Keratinocyte (primary cell): Measurements from ENCODE around the gene PRLH. TPM values are rescaled to one million over a fixed set of nuclear protein-coding genes. Genes with fewer than 3 reads are reported as not detected.
"Not testable (repeated sequence)": the region's sequence is repeated elsewhere in the genome, so short reads cannot be mapped to it uniquely, and the experiment has no call there.

Experiments used
- DNase-seq: peaks from one replicate; pipeline ENCODE4 v3.0.0-alpha.2; 2011; ENCODE audit warnings: low read depth, missing footprints, low spot score
- FAIRE-seq: peaks from 2 replicates; lab custom pipeline; 2011; peaks lifted over from hg19 to GRCh38; lab: Jason Lieb, UNC
- H2AFZ ChIP-seq: 2 replicates; pipeline ENCODE4 v1.6.0; 2012; ENCODE audit warnings: low read length, control low read depth, inconsistent platforms; ENCODE audit not compliant: control insufficient read depth
- H3K27ac ChIP-seq: 2 replicates; pipeline ENCODE4 v1.5.1; 2011; ENCODE audit warnings: low read length; ENCODE audit not compliant: control insufficient read depth, insufficient read depth
- H3K27me3 ChIP-seq: 3 replicates; pipeline ENCODE4 v1.6.0; 2011; ENCODE audit warnings: low read length; ENCODE audit not compliant: control insufficient read depth, insufficient read depth; ENCODE audit errors: extremely low read depth
- H3K36me3 ChIP-seq, 2 experiments: 2 replicates in 1 of 2; 3 replicates in 1 of 2; pipeline ENCODE4 v1.5.1; 2011; ENCODE audit warnings: low read length in 2 of 2, mild to moderate bottlenecking in 1 of 2; ENCODE audit not compliant: control insufficient read depth in 2 of 2, insufficient read depth in 2 of 2; ENCODE audit errors: extremely low read depth in 1 of 2
- H3K4me1 ChIP-seq: 3 replicates; pipeline ENCODE4 v1.5.1; 2011; ENCODE audit warnings: low read length; ENCODE audit not compliant: control insufficient read depth, insufficient read depth; ENCODE audit errors: extremely low read depth
- H3K4me2 ChIP-seq: 3 replicates; pipeline ENCODE4 v1.6.0; 2011; ENCODE audit warnings: low read depth, low read length; ENCODE audit not compliant: control insufficient read depth, insufficient read depth; ENCODE audit errors: extremely low read depth
- H3K4me3 ChIP-seq, 3 experiments: fragments of 200-600 bp in 1 of 3; sonication (generic) in 1 of 3; 2 replicates in 2 of 3; 3 replicates in 1 of 3; pipeline ENCODE4 v1.5.1; 2011 to 2016; ENCODE audit warnings: low read length in 3 of 3, mild to moderate bottlenecking in 3 of 3, control low read depth in 2 of 3, inconsistent platforms in 1 of 3, low read depth in 1 of 3, mixed read lengths in 1 of 3, mixed run types in 1 of 3, moderate library complexity in 1 of 3; ENCODE audit not compliant: control insufficient read depth in 2 of 3, insufficient read depth in 2 of 3; ENCODE audit errors: extremely low read depth in 1 of 3
- H3K79me2 ChIP-seq: 2 replicates; pipeline ENCODE4 v1.6.0; 2012; ENCODE audit warnings: low read length; ENCODE audit not compliant: control insufficient read depth, insufficient read depth
- H3K9ac ChIP-seq: 3 replicates; pipeline ENCODE4 v1.6.0; 2011; ENCODE audit warnings: low read length; ENCODE audit not compliant: control insufficient read depth, insufficient read depth; ENCODE audit errors: extremely low read depth
- H3K9me1 ChIP-seq: 3 replicates; pipeline ENCODE4 v1.6.0; 2011; ENCODE audit warnings: low read length; ENCODE audit not compliant: control insufficient read depth, insufficient read depth; ENCODE audit errors: extremely low read depth
- H3K9me3 ChIP-seq: 2 replicates; pipeline ENCODE4 v1.5.1; 2012; ENCODE audit warnings: low read depth, low read length; ENCODE audit not compliant: control insufficient read depth
- H4K20me1 ChIP-seq: 3 replicates; pipeline ENCODE4 v1.6.0; 2011; ENCODE audit warnings: low read length; ENCODE audit not compliant: control insufficient read depth, insufficient read depth; ENCODE audit errors: extremely low read depth
- EZH2 ChIP-seq: IDR thresholded peaks from one replicate; pipeline ENCODE4 v1.6.1; 2012; ENCODE audit warnings: inconsistent platforms, mild to moderate bottlenecking, low read length, moderate library complexity
- dilution Hi-C: fragments of 300-500 bp; cut with MboI; formaldehyde crosslinking; loops from one replicate; pipeline ENCODE4 v1.7.0; 2020; ENCODE audit warnings: low sequenced_read_pairs; ENCODE audit not compliant: extremely low pct_ligation_motif_present
- polyA plus RNA-seq, 5 experiments: library from polyadenylated mRNA; depleted of rRNA in 3 of 5; stranded (reverse) in 3 of 5; stranded (forward) in 1 of 5; unstranded in 1 of 5; fragments of >200 nt; gene quantifications; 1 replicate in 1 of 5; 2 replicates in 3 of 5; 3 replicates in 1 of 5; pipeline versions ENCODE4 v1.2.1 to v1.2.3, GENCODE V29; 2011 to 2012; ENCODE audit warnings: missing spikeins in 2 of 5, low read depth in 1 of 5, low replicate concordance in 1 of 5
- TF ChIP-seq, protein P1 (sequence below), 3 experiments: IDR thresholded peaks in 1 of 3; conservative IDR thresholded peaks in 1 of 3; optimal IDR thresholded peaks in 1 of 3; 2 replicates in 2 of 3; 3 replicates in 1 of 3; pipeline versions ENCODE3 to v1.5.1; 2011; ENCODE audit warnings: low read length in 3 of 3, mild to moderate bottlenecking in 3 of 3, moderate library complexity in 2 of 3, control low read depth in 1 of 3, inconsistent platforms in 1 of 3; ENCODE audit not compliant: insufficient read depth in 2 of 3; ENCODE audit errors: extremely low read depth in 1 of 3

The PRLH gene
- polyA plus RNA-seq, 1 donor (not counting 4 experiments of a cell fraction or from before 2014, with no cell fraction given) = not detected

GRCh38 chr2:237593596-237594320, 27.4 kb downstream of the PRLH start:
- no peak for FAIRE-seq
- Histone ChIP-seq H3K9me1 (no peaks in the 10 kb centered on the region), H3K4me3 (no peak overlapping the region), H3K9me3 (no peaks in the 10 kb centered on the region), H3K79me2 (no peaks in the 10 kb centered on the region), H3K9ac (no peak overlapping the region), H2AFZ (no peak overlapping the region), H3K36me3 (no peaks in the 10 kb centered on the region), H3K27ac (no peak overlapping the region), H3K27me3 (no peaks in the 10 kb centered on the region), H3K4me2 (no peak overlapping the region), H3K4me1 (peaks cover 19% of the 10 kb centered on the region), H4K20me1 (no peaks in the 10 kb centered on the region)
- TF ChIP-seq, protein P1, sequence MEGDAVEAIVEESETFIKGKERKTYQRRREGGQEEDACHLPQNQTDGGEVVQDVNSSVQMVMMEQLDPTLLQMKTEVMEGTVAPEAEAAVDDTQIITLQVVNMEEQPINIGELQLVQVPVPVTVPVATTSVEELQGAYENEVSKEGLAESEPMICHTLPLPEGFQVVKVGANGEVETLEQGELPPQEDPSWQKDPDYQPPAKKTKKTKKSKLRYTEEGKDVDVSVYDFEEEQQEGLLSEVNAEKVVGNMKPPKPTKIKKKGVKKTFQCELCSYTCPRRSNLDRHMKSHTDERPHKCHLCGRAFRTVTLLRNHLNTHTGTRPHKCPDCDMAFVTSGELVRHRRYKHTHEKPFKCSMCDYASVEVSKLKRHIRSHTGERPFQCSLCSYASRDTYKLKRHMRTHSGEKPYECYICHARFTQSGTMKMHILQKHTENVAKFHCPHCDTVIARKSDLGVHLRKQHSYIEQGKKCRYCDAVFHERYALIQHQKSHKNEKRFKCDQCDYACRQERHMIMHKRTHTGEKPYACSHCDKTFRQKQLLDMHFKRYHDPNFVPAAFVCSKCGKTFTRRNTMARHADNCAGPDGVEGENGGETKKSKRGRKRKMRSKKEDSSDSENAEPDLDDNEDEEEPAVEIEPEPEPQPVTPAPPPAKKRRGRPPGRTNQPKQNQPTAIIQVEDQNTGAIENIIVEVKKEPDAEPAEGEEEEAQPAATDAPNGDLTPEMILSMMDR (optimal IDR thresholded peaks at IDR 0.05 in 1 of 3, IDR thresholded peaks at IDR 0.05 in 1 of 3, conservative IDR thresholded peaks at IDR 0.05 in 1 of 3; ENCODE audit: extremely low read depth in 1 of 3, insufficient read depth in 2 of 3, low read length in 3 of 3) = no peak
- TF ChIP-seq EZH2 = no peak
- no peak for DNase-seq
- dilution Hi-C loops = no loop called here

DNA sequence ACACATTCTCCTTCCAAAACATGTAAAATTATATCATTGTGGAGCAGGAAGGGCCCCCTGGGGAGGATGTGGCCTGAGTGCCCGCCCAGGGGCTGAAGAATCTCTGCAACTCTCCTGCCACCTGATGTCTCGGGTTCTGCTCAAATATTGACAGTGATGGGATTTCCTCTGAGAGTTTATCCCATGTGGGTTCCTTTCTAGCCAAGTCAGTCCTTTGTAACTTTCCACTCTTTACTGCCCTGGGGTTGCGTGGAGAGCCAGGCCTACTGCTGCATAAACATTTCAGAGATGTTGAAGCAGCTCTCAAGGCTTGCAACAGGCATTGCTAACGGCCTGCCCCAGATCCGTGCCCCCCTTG, 28.1 kb downstream of the PRLH start:
- Histone ChIP-seq H3K4me1 (peaks cover 19% of the 10 kb centered on the region), H3K36me3 (no peaks in the 10 kb centered on the region), H3K4me2 (no peak overlapping the region), H3K79me2 (no peaks in the 10 kb centered on the region), H3K4me3 (no peak overlapping the region), H3K9me1 (no peaks in the 10 kb centered on the region), H4K20me1 (no peaks in the 10 kb centered on the region), H2AFZ (no peak overlapping the region), H3K27me3 (no peaks in the 10 kb centered on the region), H3K9me3 (no peaks in the 10 kb centered on the region), H3K27ac (no peak overlapping the region), H3K9ac (no peak overlapping the region)
- TF ChIP-seq, protein P1 (optimal IDR thresholded peaks at IDR 0.05 in 1 of 3, IDR thresholded peaks at IDR 0.05 in 1 of 3, conservative IDR thresholded peaks at IDR 0.05 in 1 of 3; ENCODE audit: extremely low read depth in 1 of 3, insufficient read depth in 2 of 3, low read length in 3 of 3) = no peak
- TF ChIP-seq EZH2 = no peak
- FAIRE-seq (no peak), DNase-seq (no peak)
- dilution Hi-C loops = no loop called here

- H3K79me2 ChIP-seq, H3K9me1 ChIP-seq, FAIRE-seq, H2AFZ ChIP-seq, H4K20me1 ChIP-seq, DNase-seq, H3K27ac ChIP-seq, H3K9ac ChIP-seq, H3K9me3 ChIP-seq, H3K36me3 ChIP-seq, dilution Hi-C loops, H3K27me3 ChIP-seq, H3K4me2 ChIP-seq, H3K4me3 ChIP-seq: not testable (repeated sequence)
- H3K4me1 ChIP-seq = peaks cover 11% of the 10 kb centered on the region
Observed at GRCh38 chr2:237595829-237596519, 29.6 kb downstream of the PRLH start.
